GM10847 (cell line): ENCODE data around the gene TIAM1.

Experiments used
- POLR2A ChIP-seq: IDR thresholded peaks from 2 replicates; pipeline ENCODE4 v1.6.1; 2011; ENCODE audit not compliant: insufficient read length; ENCODE audit errors: extremely low read depth

Gene TIAM1

DNA sequence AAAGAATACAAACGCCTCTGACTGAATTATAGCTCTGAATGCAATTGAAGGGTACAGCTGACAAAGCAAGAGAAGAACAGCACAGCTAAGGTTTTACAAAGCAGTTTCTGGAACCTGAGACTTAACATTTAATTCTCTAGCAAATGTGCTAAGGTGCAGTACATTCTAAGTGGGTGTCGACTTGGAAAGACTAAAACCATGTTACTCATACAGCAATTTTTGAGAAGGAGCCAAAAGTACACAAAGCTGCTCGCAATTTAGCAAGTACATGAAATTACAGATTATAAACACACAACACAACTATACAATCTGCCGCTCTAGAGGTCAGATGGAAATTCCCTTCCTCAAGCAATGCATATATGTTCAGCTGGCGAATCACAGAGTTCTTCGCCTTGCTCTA, 121.9 kb downstream of the TIAM1 start:
- TF ChIP-seq POLR2A: no peak

DNA sequence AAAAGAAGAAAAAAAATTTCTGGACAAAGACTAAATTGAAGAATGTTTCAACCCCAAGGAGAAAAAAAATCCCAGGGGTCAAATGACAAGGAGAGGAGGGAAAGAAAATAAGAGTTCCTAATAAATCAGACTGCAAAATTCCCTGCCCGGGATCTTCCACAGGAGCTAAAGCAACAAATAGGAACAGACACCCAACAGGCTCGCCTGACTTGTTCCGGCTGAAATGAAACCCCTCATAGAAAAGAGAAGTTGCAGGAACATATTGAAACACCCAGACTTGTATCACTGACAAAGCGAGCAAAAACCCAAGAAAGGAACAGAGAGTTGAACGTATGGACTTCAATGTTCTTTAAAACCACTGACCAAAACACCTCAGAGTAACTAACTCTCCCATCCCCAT, 123.0 kb downstream of the TIAM1 start:
- no peak for TF ChIP-seq POLR2A

DNA sequence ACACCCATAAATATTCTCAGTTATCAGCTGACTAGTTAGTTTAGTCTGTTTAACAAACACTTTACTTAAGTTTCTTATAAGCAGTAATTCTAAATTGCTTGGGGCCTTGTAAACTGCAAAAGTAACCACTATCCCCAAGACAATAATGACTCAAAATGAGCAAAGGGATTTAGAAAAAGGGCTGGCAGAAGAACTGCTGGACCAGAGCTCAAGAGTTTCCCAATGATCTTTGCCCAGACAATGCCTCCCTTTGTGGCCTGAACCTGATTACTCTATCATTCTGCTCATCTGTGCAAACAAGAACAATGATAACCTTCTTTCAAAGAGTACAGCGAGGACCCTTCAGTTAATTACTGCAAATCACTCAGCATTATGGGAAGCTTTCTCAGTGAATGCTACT, 123.5 kb downstream of the TIAM1 start:
- no peak for TF ChIP-seq POLR2A

DNA sequence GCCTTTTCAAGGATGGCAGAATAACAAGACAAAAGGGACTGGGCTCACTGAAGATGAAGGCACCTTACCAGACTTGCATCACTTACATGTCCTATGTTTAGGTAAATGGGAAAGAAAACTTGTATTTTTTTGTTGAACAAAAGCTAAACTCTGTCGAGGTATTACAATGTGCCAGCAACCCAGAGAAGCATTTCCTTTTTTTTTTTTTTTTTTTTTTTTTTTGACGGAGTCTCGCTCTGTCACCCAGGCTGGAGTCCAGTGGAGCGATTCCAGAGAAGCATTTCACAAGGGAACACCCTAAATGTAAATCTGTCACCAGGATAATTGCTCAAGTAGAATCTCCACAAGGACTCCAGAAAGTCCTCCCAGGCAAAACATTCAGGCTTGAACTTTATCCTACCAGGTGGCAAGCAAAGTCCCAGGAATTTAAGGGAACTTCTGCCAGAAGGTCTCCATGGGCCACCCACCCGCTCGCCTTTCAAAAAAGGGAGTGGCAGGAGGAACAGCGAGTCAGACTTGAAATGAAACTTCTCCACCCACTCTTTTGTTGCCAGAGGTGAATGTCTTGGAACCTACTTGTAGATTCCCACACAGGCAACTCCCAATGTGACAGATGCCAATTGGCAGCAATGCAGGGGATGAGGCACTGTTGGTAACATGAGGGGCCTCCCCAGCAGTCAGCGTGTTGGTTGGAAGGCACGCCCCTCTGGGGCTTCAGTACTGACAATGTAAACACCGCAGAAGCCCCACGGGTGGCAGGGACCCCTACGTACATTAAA, 125.0 kb downstream of the TIAM1 start:
- no peak for TF ChIP-seq POLR2A

DNA sequence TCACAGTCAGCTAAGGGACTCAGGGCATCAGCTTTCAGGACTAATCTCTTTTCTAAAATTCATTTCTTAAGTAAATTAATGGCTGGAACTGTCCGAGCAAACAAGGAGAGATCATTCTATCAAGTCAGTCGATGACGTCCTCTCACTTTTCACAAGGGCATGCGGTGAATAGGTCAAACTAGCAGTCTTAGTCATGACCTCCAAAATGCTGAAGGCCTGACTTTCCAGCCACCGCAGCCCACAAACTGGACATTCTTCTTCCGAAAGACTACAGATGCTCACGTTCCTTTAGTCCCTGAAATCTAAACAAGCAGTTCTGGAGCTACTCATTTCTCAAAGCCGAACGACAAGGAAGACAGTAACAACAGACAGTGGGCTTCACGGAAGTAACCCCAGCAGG, 127.9 kb downstream of the TIAM1 start:
- TF ChIP-seq POLR2A: no peak

DNA sequence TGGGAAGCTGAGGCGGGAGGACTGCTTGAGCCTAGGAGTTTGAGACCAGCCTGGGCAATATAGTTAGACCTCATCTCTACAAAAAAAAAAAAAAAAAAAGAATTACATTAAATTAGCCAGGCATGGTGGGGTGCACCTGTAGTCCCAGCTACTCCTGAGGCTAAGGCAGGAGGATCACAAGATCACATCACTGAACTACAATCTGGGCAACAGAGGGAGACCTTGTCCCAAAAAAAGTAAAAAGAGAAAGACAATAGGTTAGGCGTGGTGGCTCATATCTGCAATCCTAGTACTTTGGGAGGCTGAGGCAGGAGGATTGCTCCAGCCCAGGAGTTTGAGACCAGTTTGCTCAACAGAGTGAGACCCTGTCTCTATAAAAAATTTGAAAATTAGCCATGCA, 130.3 kb downstream of the TIAM1 start:
- no peak for TF ChIP-seq POLR2A

DNA sequence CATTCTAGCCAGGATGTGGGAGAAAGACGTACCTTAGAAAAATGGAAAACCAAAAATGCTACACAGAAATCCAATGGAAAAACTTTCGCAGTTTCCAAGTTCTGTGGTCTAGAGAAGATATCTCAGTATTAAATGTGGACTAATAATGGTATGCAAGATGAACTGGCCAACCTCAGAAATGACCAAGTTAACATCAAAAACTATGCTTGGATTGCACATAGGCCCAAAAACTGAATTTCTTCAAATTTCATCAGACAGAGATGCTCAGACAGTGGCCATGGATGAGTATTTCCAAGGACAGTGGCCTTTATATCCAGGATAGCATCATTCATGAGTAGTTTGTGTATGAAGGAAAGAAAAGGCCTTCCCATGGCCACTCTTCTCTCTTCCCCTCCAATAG, 132.2 kb downstream of the TIAM1 start:
- TF ChIP-seq POLR2A: no peak

DNA sequence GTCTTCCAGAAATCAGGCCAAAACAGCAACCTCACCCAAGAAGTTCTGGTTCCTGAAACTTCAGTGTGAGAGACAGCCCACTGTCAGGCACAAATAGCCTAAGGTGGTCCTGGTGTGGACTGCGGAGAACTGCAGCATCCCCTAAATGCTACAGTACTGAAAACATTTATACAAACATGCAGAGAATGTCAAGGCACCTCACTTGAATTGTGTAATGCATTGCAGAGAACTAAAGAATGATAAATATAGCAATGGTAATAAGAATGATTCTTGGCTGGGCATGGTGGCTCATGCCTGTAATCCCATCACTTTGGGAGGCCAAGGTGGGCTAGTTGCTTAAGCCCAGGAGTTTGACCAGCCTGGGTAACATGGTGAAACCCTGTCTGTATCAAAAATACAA, 138.6 kb downstream of the TIAM1 start:
- TF ChIP-seq POLR2A: no peak

DNA sequence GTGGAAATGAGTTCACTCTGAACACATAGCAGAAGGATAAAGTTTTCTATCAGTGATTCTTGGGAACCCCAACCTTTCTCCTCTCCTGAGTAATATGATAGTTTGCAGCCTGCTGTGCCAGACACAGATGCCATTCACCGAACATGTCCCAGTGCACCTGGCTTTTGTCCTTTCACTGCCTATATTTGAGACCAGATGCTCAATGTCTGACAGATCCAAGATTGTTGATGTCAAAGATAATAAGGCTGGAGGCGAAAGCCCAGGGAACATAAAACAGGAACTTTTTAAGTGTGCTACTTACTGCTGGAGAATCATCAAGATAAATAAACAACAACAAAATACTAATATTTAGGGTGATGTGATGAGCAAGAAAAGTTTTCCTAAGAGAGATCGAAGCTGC, 139.3 kb downstream of the TIAM1 start:
- no peak for TF ChIP-seq POLR2A

DNA sequence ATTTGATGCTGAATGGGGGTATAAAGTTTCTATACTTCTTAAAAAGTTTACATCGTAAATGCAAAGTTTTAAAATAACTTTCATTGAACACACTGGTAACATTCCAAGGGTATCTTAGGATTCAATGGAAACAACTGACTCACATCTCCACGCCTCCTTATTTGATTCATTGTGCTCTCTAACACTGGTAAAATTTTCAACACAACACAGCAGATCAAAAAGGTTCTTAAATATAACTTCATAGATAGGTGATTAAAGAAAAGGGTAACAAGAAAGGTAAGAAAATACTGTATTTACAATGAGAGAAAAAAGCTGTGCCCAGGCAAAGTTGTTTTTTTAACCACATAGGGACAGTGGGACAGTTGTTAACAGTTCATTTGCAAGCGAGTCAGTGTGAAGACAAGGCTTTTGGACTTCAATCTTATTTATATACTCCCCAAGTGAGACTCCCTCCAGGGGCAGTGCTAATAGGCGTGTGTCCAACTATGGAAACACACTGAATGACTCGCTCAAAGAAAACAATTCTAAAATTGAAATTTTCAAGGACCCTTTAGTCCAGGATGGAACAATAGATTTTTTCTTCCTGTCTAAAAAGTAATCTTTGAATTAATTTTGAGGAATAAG, 140.5 kb downstream of the TIAM1 start:
- no peak for TF ChIP-seq POLR2A

DNA sequence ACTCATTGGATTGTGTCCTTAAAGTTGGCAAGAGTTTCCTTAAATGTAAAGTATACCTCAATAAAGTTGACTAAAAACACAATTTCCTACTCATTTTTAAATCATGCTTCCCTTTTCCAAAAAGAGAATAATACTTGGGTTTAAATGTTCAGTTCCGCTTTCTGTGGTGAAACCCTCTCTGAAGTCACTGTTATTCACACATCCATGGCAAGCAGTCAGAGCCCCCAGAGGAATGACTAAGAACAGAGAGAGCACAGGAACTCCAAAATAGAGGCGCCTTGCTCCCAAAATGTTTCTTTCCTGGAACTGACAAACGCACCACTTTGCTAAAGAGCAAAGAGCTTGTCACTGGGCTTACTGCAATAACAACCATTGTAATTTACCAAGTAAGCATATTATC, 142.5 kb downstream of the TIAM1 start:
- no peak for TF ChIP-seq POLR2A

DNA sequence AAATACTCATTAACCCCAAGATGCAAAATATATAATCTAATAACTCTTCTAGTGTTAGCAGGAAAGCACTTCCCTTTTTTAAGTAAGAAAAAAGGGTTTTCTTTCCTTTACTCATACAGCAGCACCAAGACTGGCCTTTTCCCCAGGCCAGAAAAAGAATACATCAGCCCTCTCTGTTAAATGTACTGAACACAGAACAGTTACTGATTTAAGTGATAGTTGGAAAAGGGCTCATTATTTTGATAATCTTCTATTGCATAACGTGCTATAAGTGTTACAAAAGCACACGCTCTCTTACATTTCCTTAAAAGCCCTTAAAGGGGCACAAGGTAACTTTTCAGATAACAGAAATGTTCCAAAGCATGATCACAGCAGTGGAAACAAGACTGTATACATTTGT, 142.9 kb downstream of the TIAM1 start:
- no peak for TF ChIP-seq POLR2A

DNA sequence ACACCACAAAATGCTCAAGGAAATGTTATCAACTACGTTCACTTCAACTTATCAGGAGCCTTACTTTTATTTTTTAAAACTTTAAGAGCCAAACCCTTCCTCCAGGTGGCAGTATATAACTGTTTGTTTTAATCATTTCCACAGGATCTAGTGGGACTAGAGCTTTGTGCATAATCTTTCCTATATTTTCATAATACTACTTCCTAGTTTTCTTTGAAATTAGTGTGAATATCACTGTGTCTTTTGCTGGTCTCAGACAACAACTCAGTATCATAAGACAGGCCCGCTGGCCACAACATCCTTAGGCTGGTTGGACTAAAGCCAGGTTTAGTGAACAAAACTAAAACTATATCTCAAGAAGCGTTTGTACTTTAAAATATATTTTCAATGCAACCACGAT, 145.5 kb downstream of the TIAM1 start:
- TF ChIP-seq POLR2A: no peak

DNA sequence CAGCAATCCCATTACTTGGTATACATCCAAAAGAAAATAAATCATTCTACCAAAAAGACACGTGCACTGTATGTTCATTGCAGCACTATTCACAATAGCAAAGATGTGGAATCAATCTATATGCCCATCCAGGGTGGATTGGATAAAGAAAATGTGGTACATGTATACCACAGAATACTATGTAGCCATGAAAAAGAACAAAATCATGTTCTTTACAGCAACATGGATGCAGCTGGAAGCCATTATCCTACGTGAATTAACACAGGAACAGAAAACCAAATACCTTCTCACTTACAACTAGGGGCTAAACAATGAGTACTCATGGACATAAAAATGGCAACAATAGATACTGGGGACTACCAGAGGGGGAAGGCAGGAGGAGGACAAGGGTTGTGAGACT, 147.3 kb downstream of the TIAM1 start:
- TF ChIP-seq POLR2A: no peak

DNA sequence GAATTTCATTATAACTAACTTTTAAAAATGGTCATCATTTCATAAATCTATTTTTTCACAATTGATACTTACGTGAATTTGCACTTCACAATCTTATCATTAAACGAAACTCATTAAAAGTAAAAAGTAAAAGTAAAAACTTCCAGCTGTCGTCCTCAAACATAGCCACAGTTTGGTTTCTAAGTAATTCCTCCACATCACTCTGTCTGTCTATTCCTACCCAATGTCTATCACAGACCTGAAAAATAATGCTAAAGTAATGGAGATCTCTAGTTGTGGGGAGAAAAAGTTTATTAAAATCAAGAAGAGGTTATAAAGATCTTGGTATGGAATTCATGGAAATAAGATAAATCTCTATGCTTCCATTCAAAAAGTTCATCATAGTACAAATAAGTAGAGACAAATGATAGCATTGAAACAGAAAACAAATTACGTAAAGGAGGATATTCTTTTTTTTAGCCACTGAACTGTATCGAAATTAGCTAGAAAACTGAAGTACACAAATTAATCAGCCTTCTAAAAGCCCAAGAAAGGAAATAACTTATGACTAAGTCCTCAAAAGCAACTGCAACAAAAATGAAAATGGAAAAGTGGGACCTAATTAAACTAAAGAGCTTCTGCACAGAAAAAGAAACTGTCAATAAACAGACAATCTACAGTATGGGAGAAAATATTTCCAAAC, 148.6 kb downstream of the TIAM1 start:
- TF ChIP-seq POLR2A: no peak

DNA sequence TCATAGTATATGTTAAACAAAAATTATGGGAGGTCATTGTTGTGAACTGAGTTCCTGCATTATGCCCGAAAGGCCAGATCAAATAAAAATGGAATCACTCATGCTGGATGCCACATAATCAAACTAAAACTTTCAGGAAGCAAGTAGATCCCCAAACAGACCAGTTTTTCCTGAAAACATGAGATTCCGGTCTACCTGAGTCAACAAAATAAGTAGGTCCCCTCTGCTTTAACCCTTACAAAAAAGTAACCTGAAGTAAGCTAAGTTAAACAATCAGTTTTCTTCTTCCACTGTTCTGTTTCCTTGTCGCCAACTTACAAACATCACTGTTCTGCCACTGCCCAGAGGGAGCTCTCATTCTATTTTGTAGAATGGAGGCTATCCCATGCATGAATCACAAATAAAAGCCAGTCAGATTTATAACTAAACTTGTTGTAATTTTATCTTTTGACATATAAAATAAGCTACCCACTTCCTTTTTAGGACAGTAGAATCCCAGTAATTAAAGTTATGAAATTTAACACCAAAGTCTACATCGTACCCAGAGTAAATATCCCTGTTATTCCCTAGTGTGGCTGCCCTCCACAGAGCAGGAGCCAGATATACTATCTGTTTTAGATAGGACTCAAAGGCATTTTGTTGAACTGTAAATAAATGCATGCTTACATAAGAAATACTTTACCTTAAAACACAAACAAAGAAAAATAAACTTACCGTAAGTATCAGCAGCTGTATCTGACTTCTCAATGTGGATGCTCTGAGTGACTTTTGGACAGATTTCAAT, 149.4 kb downstream of the TIAM1 start:
- no peak for TF ChIP-seq POLR2A

DNA sequence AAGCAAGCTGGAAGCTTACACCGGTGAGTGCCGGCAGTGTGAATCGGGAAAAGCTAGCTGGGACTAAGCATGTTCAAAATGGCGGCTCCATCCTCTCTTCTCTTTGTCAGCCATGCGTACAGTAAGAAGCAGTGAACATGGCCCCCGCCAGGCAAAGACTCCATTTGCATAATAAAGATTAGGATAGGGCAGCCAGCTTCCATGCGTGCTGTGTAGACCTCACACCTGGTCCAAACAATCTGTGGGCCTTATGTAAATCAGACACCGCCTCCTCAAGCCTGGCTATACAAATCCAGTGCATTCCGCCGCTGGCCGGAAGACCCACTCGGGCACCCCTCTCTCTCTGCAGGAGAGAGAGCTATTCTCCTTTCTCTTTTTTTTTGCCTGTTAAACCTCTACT, 150.3 kb downstream of the TIAM1 start:
- TF ChIP-seq POLR2A: no peak
